HCT116 (cell line): ENCODE measurements around the gene PDE6G. TPM values are rescaled to one million over a fixed set of nuclear protein-coding genes. Genes with fewer than 3 reads are reported as not detected.

Experiments
- ATAC-seq: fragments of 200-7000 bp; cut with Tn5 transposase; 2 replicates; pipeline ENCODE4 v1.9.1; 2020; ENCODE audit warnings: mild to moderate bottlenecking, moderate library complexity
- BruUV-seq: library from RNA; stranded (reverse); fragments of 400-500 nt; replicated peaks from 2 replicates; lab custom pipeline; 2021; lab: Mats Ljungman, UMichigan
- CTCF ChIA-PET: fragments of 300-600 bp; sonication (Branson Sonifier 250); formaldehyde crosslinking; loops from one replicate; lab custom pipeline; 2021; ENCODE audit warnings: antibody characterized with exemption; lab: Charles Lee
- POLR2A ChIA-PET: fragments of 300-600, 350-600 bp; sonication (Branson Sonifier 250); formaldehyde crosslinking; loops from one replicate; lab custom pipeline; 2021; ENCODE audit warnings: antibody characterized with exemption; lab: Charles Lee
- RAD21 ChIA-PET, 2 experiments: fragments of 300-600 bp; sonication (Branson Sonifier 250); formaldehyde crosslinking; loops; one replicate each; lab custom pipeline; 2023; ENCODE audit warnings: low total read pairs in 2 of 2; ENCODE audit not compliant: uncharacterized antibody in 2 of 2, unreplicated experiment in 2 of 2, low non-redundant PET in 1 of 2; lab: Charles Lee
- DNase-seq: peaks from one replicate; pipeline ENCODE4 v3.0.0-alpha.2; 2010; ENCODE audit warnings: low read depth, low spot score
- H2AFZ ChIP-seq: fragments of 200-600 bp; shearing (Covaris generic), sonication (generic); 2 replicates; pipeline ENCODE4 v1.6.1; 2017; ENCODE audit warnings: low read depth, mixed run types, mixed read lengths, antibody characterized with exemption, low read length; ENCODE audit not compliant: poor library complexity, severe bottlenecking
- H3K27ac ChIP-seq: 2 replicates; pipeline ENCODE4 v1.5.1; 2012; ENCODE audit warnings: low read depth, low read length
- H3K27me3 ChIP-seq: fragments of 200-600 bp; sonication (generic); 2 replicates; pipeline ENCODE4 v1.6.1; 2016; ENCODE audit warnings: mixed run types, low read length, mixed read lengths; ENCODE audit not compliant: insufficient read depth
- H3K36me3 ChIP-seq, 2 experiments: fragments of 200-500 bp in 1 of 2; fragments of 200-600 bp in 1 of 2; sonication (Bioruptor generic) in 1 of 2; sonication (generic) in 1 of 2; 2 replicates each; pipeline versions ENCODE4 v1.5.1 to v1.6.1; 2014 to 2016; ENCODE audit warnings: low read length in 2 of 2, inconsistent platforms in 1 of 2, mixed read lengths in 1 of 2, mixed run types in 1 of 2; ENCODE audit not compliant: insufficient read depth in 2 of 2, control insufficient read depth in 1 of 2
- H3K4me1 ChIP-seq, 2 experiments: fragments of 200-600 bp in 1 of 2; sonication (generic) in 1 of 2; 2 replicates each; pipeline versions ENCODE4 v1.5.1 to v1.6.1; 2012 to 2017; ENCODE audit warnings: low read length in 2 of 2, inconsistent platforms in 1 of 2, mild to moderate bottlenecking in 1 of 2, mixed read lengths in 1 of 2, mixed run types in 1 of 2, moderate library complexity in 1 of 2; ENCODE audit not compliant: insufficient read depth in 2 of 2, control insufficient read depth in 1 of 2
- H3K4me2 ChIP-seq: fragments of 200-600 bp; sonication (generic); 2 replicates; pipeline ENCODE4 v1.6.1; 2017; ENCODE audit warnings: mixed run types, low read length, mixed read lengths
- H3K4me3 ChIP-seq, 2 experiments: fragments of 200-600 bp in 1 of 2; sonication (generic) in 1 of 2; replicated peaks in 1 of 2; 2 replicates each; pipeline ENCODE4 v1.5.1; 2011 to 2016; ENCODE audit warnings: low read length in 2 of 2, control low read depth in 1 of 2, low read depth in 1 of 2, mild to moderate bottlenecking in 1 of 2, mixed read lengths in 1 of 2, mixed run types in 1 of 2
- H3K79me2 ChIP-seq: fragments of 200-600 bp; sonication (generic); 2 replicates; pipeline ENCODE4 v1.6.1; 2017; ENCODE audit warnings: mild to moderate bottlenecking, mixed run types, low read length, moderate library complexity, mixed read lengths; ENCODE audit not compliant: insufficient read depth
- H3K9ac ChIP-seq: fragments of 200-600 bp; sonication (generic); 2 replicates; pipeline ENCODE4 v1.6.1; 2016; ENCODE audit warnings: low read length, mixed read lengths
- H3K9me2 ChIP-seq: fragments of 200-600 bp; sonication (generic), shearing (Covaris generic); 2 replicates; pipeline ENCODE4 v1.6.1; 2017; ENCODE audit warnings: mixed run types, mild to moderate bottlenecking, moderate library complexity; ENCODE audit not compliant: insufficient read depth
- H3K9me3 ChIP-seq, 2 experiments: fragments of 200-500 bp in 1 of 2; fragments of 200-600 bp in 1 of 2; sonication (Bioruptor generic) in 1 of 2; sonication (generic) in 1 of 2; 2 replicates each; pipeline ENCODE4 v1.6.1; 2014 to 2017; ENCODE audit warnings: low read length in 2 of 2, mixed read lengths in 2 of 2, inconsistent platforms in 1 of 2, low read depth in 1 of 2, mild to moderate bottlenecking in 1 of 2, mixed run types in 1 of 2, moderate library complexity in 1 of 2; ENCODE audit not compliant: control insufficient read depth in 1 of 2, insufficient read depth in 1 of 2
- H4K20me1 ChIP-seq: fragments of 200-600 bp; sonication (generic), shearing (Covaris generic); 2 replicates; pipeline ENCODE4 v1.6.1; 2017; ENCODE audit warnings: mixed run types, mild to moderate bottlenecking, moderate library complexity; ENCODE audit not compliant: insufficient read depth
- CEBPB ChIP-seq: IDR thresholded peaks from 2 replicates; pipeline ENCODE4 v1.6.1; 2012; ENCODE audit warnings: low read depth
- ELF1 ChIP-seq: IDR thresholded peaks from 2 replicates; pipeline ENCODE4 v1.6.1; 2012; ENCODE audit warnings: low read depth, borderline replicate concordance
- EZH2 ChIP-seq: fragments of 200-600 bp; sonication (generic); IDR thresholded peaks from 2 replicates; pipeline ENCODE4 v1.6.1; 2017; ENCODE audit warnings: antibody characterized with exemption, mixed run types
- EZH2phosphoT487 ChIP-seq: fragments of 200-600 bp; IDR thresholded peaks from 2 replicates; pipeline ENCODE4 v1.6.1; 2018; ENCODE audit warnings: antibody characterized with exemption, borderline replicate concordance
- FOSL1 ChIP-seq: IDR thresholded peaks from 2 replicates; pipeline ENCODE4 v1.6.1; 2012; ENCODE audit warnings: low read depth
- POLR2A ChIP-seq: IDR thresholded peaks from 2 replicates; pipeline ENCODE4 v1.7.0; 2011; ENCODE audit warnings: borderline replicate concordance; ENCODE audit not compliant: insufficient read depth, insufficient read length; ENCODE audit errors: extremely low read depth
- SRF ChIP-seq: IDR thresholded peaks from 2 replicates; pipeline ENCODE4 v1.6.1; 2012; ENCODE audit warnings: low read depth
- YY1 ChIP-seq: IDR thresholded peaks from 2 replicates; pipeline ENCODE4 v1.6.1; 2011; ENCODE audit warnings: low read length, low read depth, moderate library complexity, mild to moderate bottlenecking; ENCODE audit not compliant: insufficient replicate concordance; ENCODE audit errors: extremely low read depth
- ZFX ChIP-seq: fragments of 450-650 bp; IDR thresholded peaks from 2 replicates; pipeline ENCODE4 v1.6.1; 2017
- ZNF274 ChIP-seq: fragments of 200-500 bp; sonication (Bioruptor generic); IDR thresholded peaks from 2 replicates; pipeline ENCODE4 v1.6.1; 2014; ENCODE audit warnings: mild to moderate bottlenecking, low read depth, low read length, inconsistent platforms
- intact Hi-C: fragments of 100-400 bp; cut with micrococcal nuclease; formaldehyde crosslinking; loops from 2 replicates; pipeline ENCODE4 v1.10.0; 2022
- total RNA-seq: library from RNA; stranded (reverse); gene quantifications from one replicate; pipeline ENCODE4 v1.2.1, GENCODE V29; 2021; ENCODE audit not compliant: unreplicated experiment
- TF ChIP-seq, protein P1 (sequence below): IDR thresholded peaks from 2 replicates; pipeline ENCODE4 v1.6.1; 2011; ENCODE audit warnings: mild to moderate bottlenecking, low read length, moderate library complexity; ENCODE audit not compliant: insufficient replicate concordance; ENCODE audit errors: extremely low read depth
- TF ChIP-seq, protein P2 (sequence below): IDR thresholded peaks from 2 replicates; pipeline ENCODE4 v1.6.1; 2012; ENCODE audit warnings: low read depth
- TF ChIP-seq, protein P3 (sequence below), 3 experiments: fragments of 200-600 bp in 1 of 3; sonication (generic) in 1 of 3; IDR thresholded peaks in 2 of 3; conservative IDR thresholded peaks in 1 of 3; 2 replicates each; pipeline ENCODE4 v1.5.1; 2012 to 2017; ENCODE audit warnings: low read depth in 2 of 3, low read length in 2 of 3, antibody characterized with exemption in 1 of 3, borderline replicate concordance in 1 of 3, control low read depth in 1 of 3, mild to moderate bottlenecking in 1 of 3, mixed read lengths in 1 of 3, mixed run types in 1 of 3, moderate library complexity in 1 of 3; ENCODE audit not compliant: insufficient read depth in 1 of 3

Gene PDE6G
- total RNA-seq, 1 experiment from 2014 or later: not detected

DNA sequence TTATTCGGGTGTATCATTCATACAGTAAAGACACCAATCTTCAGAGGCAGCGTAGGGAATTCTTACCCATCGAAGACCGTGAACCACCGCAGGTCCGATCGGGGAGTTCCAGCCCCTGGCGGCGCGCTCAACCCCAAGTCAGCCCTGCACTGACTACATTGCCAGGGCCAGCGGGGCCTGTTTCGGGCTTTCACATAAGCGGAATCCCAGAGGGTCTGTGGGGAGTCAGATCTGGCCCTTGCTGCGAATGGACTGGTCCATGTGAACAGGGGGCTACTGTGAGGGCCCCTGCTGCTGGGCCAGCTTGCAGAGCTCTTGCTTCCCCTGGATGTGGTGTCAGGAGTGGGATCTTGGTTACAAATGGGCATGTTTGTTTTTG lies 7.6 kb downstream of the PDE6G start:
- intact Hi-C loops: no loop called here
- H3K27me3 ChIP-seq: no peaks in the 10 kb centered on the region
- RAD21 ChIA-PET: no interaction called here
- H3K9ac ChIP-seq: no peak overlapping the region
- no peak overlapping the region for H3K27ac ChIP-seq
- H3K9me3 ChIP-seq: peaks cover 0 to 5% of the 10 kb centered on the region in 2 experiments; a peak in 1 of 4 replicates
- no peak overlapping the region for H2AFZ ChIP-seq
- no peaks in the 10 kb centered on the region for H4K20me1 ChIP-seq
- H3K79me2 ChIP-seq: no peaks in the 10 kb centered on the region
- TF ChIP-seq POLR2A (no peak), ELF1 (no peak), YY1 (no peak), ZFX (no peak), ZNF274 (no peak), FOSL1 (no peak), EZH2 (no peak), SRF (no peak), EZH2phosphoT487 (no peak), CEBPB (no peak)
- TF ChIP-seq, protein P1, sequence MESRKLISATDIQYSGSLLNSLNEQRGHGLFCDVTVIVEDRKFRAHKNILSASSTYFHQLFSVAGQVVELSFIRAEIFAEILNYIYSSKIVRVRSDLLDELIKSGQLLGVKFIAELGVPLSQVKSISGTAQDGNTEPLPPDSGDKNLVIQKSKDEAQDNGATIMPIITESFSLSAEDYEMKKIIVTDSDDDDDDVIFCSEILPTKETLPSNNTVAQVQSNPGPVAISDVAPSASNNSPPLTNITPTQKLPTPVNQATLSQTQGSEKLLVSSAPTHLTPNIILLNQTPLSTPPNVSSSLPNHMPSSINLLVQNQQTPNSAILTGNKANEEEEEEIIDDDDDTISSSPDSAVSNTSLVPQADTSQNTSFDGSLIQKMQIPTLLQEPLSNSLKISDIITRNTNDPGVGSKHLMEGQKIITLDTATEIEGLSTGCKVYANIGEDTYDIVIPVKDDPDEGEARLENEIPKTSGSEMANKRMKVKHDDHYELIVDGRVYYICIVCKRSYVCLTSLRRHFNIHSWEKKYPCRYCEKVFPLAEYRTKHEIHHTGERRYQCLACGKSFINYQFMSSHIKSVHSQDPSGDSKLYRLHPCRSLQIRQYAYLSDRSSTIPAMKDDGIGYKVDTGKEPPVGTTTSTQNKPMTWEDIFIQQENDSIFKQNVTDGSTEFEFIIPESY: no peak
- TF ChIP-seq, protein P2, sequence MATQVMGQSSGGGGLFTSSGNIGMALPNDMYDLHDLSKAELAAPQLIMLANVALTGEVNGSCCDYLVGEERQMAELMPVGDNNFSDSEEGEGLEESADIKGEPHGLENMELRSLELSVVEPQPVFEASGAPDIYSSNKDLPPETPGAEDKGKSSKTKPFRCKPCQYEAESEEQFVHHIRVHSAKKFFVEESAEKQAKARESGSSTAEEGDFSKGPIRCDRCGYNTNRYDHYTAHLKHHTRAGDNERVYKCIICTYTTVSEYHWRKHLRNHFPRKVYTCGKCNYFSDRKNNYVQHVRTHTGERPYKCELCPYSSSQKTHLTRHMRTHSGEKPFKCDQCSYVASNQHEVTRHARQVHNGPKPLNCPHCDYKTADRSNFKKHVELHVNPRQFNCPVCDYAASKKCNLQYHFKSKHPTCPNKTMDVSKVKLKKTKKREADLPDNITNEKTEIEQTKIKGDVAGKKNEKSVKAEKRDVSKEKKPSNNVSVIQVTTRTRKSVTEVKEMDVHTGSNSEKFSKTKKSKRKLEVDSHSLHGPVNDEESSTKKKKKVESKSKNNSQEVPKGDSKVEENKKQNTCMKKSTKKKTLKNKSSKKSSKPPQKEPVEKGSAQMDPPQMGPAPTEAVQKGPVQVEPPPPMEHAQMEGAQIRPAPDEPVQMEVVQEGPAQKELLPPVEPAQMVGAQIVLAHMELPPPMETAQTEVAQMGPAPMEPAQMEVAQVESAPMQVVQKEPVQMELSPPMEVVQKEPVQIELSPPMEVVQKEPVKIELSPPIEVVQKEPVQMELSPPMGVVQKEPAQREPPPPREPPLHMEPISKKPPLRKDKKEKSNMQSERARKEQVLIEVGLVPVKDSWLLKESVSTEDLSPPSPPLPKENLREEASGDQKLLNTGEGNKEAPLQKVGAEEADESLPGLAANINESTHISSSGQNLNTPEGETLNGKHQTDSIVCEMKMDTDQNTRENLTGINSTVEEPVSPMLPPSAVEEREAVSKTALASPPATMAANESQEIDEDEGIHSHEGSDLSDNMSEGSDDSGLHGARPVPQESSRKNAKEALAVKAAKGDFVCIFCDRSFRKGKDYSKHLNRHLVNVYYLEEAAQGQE: no peak
- TF ChIP-seq, protein P3, sequence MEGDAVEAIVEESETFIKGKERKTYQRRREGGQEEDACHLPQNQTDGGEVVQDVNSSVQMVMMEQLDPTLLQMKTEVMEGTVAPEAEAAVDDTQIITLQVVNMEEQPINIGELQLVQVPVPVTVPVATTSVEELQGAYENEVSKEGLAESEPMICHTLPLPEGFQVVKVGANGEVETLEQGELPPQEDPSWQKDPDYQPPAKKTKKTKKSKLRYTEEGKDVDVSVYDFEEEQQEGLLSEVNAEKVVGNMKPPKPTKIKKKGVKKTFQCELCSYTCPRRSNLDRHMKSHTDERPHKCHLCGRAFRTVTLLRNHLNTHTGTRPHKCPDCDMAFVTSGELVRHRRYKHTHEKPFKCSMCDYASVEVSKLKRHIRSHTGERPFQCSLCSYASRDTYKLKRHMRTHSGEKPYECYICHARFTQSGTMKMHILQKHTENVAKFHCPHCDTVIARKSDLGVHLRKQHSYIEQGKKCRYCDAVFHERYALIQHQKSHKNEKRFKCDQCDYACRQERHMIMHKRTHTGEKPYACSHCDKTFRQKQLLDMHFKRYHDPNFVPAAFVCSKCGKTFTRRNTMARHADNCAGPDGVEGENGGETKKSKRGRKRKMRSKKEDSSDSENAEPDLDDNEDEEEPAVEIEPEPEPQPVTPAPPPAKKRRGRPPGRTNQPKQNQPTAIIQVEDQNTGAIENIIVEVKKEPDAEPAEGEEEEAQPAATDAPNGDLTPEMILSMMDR (IDR thresholded peaks at IDR 0.05 in 2 of 3, conservative IDR thresholded peaks at IDR 0.05 in 1 of 3; ENCODE audit: borderline replicate concordance in 1 of 3, insufficient read depth in 1 of 3, low read depth in 2 of 3, low read length in 2 of 3): no peak
- BruUV-seq: no TSS peak
- H3K4me3 ChIP-seq: no peak overlapping the region
- ATAC-seq (no peak), DNase-seq (no peak)
- H3K4me2 ChIP-seq: no peak overlapping the region
- POLR2A ChIA-PET: no interaction called here
- CTCF ChIA-PET: no interaction called here
- H3K36me3 ChIP-seq: no peaks in the 10 kb centered on the region
- peaks cover 7 to 19% of the 10 kb centered on the region in 2 experiments; a peak in 3 of 4 replicates for H3K4me1 ChIP-seq
- H3K9me2 ChIP-seq: no peaks in the 10 kb centered on the region
